HUES6 (cell line): ENCODE measurements around the gene KCND2.

ENCODE experiments used
- H3K27ac ChIP-seq: 2 replicates; pipeline ENCODE4 v1.7.0; 2013; ENCODE audit warnings: low read depth, mild to moderate bottlenecking, low read length, inconsistent platforms
- H3K27me3 ChIP-seq: 2 replicates; pipeline ENCODE4 v1.6.1; 2013; ENCODE audit warnings: low read length; ENCODE audit not compliant: control insufficient read depth, insufficient read depth
- H3K36me3 ChIP-seq: 2 replicates; pipeline ENCODE4 v1.6.1; 2013; ENCODE audit warnings: low read length; ENCODE audit not compliant: control insufficient read depth, insufficient read depth
- H3K4me1 ChIP-seq: 2 replicates; pipeline ENCODE4 v1.6.1; 2013; ENCODE audit warnings: low read length; ENCODE audit not compliant: control insufficient read depth, insufficient read depth
- H3K4me3 ChIP-seq: 2 replicates; pipeline ENCODE4 v1.5.1; 2013; ENCODE audit warnings: low read depth, low read length
- H3K9ac ChIP-seq: one replicate; pipeline ENCODE4 v1.6.1; 2013; ENCODE audit warnings: mild to moderate bottlenecking, low read length
- H3K9me3 ChIP-seq: 2 replicates; pipeline ENCODE4 v1.6.1; 2013; ENCODE audit warnings: low read depth, low read length; ENCODE audit not compliant: control insufficient read depth, insufficient read depth

Gene KCND2

DNA sequence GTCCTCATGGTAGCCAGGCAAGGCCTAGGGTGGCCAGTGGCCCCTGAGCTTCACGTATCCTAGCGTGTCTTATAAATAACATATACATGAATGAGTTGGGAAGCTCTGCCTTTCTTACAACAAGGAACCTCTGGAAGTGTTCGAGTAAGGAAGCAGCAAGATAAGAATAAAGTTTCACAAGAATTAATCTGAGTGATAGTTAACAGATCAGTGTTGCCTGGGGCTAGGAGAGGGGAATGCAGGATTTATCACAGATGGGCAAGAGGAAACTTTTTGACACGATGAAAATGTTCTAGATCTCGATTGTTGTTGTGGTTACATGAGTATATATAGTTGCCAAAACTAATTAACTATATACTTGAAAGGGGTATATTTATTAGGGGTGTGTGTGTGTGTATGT is 510.7 kb downstream of the KCND2 start:
- H3K9ac ChIP-seq = no peak overlapping the region
- no peak overlapping the region; the same call in 1 of the 2 replicates for H3K27ac ChIP-seq
- no peaks in the 10 kb centered on the region for H3K27me3 ChIP-seq
- H3K9me3 ChIP-seq = no peaks in the 10 kb centered on the region
- no peaks in the 10 kb centered on the region; the same call in 1 of the 2 replicates for H3K36me3 ChIP-seq
- H3K4me1 ChIP-seq = peaks cover 25% of the 10 kb centered on the region
- H3K4me3 ChIP-seq = no peak overlapping the region

DNA sequence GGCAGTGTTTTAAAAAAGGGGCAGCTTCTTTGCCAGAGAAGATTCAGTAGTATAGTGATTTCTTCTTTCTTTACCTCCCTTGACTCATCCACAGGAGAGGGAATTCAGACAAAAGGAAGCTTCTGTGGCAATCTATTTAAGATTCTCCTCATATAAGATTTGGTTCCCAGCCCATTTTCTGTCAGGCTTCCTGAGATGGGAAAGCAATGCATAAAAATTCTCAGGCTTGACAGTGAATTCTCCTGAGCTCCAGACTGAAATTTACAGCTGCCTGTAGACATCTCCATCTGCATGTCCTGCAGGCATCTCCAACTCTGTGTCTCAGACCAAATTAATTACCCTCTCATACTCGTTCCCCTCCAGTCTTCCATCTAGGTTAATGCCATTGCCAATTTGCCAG is 512.1 kb downstream of the KCND2 start:
- no peak overlapping the region for H3K27ac ChIP-seq

DNA sequence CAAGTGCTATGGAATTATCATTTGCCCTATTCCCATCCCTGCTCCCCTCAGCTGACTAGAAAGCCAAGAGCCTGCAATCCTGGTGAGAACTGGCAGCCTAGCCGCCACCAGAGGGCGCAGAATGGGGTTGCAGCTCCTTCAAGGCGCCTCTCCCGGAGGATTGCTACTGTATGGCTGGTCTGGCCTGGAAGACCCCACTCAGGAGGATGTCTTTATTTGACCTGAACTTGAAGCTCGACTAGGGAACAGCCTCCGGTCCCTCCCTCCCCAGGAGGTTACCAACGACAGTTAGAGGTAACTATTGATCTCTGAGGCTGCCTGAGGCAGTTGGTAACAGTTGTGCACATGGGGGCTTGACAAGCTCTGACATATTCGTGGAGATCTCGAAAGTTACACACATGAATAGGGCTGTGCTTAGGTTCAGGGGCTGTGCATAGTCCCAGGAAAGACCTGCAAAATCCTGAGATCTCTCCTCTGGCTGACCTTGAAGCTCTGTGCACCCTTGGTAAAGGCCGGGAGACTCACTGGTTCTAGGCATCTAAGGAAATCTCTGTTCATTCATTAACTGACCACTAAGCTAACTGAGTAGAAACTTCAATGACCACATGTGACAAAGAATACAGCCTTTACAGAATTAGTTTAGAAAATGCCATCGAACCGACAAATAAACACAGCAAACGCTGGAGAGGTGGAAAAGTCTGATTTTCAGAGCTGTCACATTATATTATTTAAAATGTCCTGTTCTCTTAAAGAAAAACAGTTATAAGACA is 519.3 kb downstream of the KCND2 start:
- H3K27ac ChIP-seq = no peak overlapping the region
- no peaks in the 10 kb centered on the region for H3K9me3 ChIP-seq
- H3K4me1 ChIP-seq = peaks cover 4% of the 10 kb centered on the region; the same call in 1 of the 2 replicates
- no peak overlapping the region for H3K4me3 ChIP-seq
- no peaks in the 10 kb centered on the region; the same call in 1 of the 2 replicates for H3K36me3 ChIP-seq
- no peak overlapping the region for H3K9ac ChIP-seq
- H3K27me3 ChIP-seq = no peaks in the 10 kb centered on the region

More for the DNA sequence above, 512.1 kb downstream of the KCND2 start:
- H3K9me3 ChIP-seq = no peaks in the 10 kb centered on the region
- H3K4me1 ChIP-seq = peaks cover 25% of the 10 kb centered on the region
- H3K9ac ChIP-seq = no peak overlapping the region
- no peak overlapping the region for H3K4me3 ChIP-seq
- H3K36me3 ChIP-seq = no peaks in the 10 kb centered on the region; the same call in 1 of the 2 replicates
- H3K27me3 ChIP-seq = no peaks in the 10 kb centered on the region

DNA sequence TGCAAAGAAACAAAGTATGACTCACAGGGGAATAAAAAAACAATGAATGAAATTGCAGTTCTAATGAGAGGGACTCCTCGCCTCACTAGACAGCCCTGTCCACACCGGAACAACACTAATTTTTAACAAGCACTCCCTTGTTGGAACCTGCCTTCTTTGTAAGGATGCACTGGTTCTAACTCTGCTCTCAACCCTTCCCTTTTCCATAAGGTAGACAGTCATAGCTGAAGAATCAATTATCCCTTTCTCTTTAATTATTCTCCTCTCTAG is 519.8 kb downstream of the KCND2 start:
- Histone ChIP-seq H3K9me3 (no peaks in the 10 kb centered on the region), H3K27ac (no peak overlapping the region), H3K27me3 (no peaks in the 10 kb centered on the region), H3K9ac (no peak overlapping the region), H3K4me1 (peaks cover 4% of the 10 kb centered on the region; the same call in 1 of the 2 replicates), H3K36me3 (no peaks in the 10 kb centered on the region; the same call in 1 of the 2 replicates), H3K4me3 (no peak overlapping the region)

DNA sequence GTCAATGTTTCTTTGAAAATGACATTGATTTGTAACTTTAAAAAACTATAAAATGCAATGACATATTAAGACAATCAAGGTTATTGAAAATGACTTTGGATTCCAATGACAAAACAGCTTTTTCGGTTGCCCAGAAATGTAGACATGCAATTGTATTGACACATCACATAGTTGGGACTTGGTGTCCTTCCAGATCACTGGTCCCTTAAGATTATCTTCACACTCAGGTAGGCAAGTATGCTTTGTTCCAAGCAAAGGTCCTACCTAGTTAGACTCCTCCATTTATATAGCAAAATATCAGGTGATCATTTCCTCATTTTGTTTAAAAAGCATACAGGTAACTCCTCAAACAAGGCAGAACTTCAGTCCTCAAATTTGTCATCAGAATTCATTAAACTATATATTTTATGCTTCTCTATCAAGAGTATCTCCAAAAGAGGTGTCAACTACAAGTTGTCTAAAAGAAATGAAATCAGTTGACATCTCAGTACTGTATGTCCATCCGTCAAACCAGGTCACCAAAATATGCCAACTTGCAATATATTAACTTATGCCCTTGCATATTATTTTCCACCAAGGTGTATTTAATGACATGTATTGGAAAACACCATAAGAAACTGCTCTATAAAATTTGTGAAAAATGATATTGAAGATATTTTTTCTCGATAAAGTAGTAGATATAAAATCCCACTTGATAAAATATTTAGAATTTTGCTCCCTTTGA is 520.4 kb downstream of the KCND2 start:
- H3K9me3 ChIP-seq = no peaks in the 10 kb centered on the region
- no peak overlapping the region for H3K27ac ChIP-seq
- no peaks in the 10 kb centered on the region for H3K27me3 ChIP-seq
- H3K36me3 ChIP-seq = no peaks in the 10 kb centered on the region
- H3K4me3 ChIP-seq = no peak overlapping the region
- H3K4me1 ChIP-seq = peaks cover 4% of the 10 kb centered on the region; the same call in 1 of the 2 replicates
- H3K9ac ChIP-seq = no peak overlapping the region

DNA sequence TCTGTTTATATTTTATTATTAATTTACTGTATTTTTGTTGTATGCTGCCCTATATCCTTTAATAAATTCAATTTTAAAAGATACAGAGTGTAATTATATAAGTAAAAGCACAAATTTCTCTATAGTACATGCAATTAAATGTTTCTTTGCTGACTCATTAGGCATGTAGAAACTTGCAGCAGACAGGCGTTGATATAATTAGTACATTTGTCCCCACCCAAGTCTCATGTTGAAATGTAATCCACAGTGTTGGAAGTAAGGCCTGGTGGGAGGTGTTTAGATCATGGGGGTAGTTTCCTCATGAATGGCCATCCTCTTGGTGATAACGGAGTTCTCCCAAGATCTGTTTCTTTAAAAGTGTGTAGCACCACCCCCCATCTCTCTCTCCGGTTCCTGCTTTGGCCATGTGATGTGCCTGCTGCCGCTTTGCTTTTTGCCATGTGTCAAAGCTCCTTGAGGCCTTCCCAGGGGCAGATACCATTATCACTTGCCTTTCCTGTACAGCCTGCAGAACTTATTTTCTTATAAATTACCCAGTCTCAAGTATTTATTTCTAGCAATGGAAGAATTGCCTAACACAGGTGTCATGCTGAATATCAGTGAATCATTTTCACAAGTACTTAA is 521.2 kb downstream of the KCND2 start:
- no peak overlapping the region for H3K27ac ChIP-seq

DNA sequence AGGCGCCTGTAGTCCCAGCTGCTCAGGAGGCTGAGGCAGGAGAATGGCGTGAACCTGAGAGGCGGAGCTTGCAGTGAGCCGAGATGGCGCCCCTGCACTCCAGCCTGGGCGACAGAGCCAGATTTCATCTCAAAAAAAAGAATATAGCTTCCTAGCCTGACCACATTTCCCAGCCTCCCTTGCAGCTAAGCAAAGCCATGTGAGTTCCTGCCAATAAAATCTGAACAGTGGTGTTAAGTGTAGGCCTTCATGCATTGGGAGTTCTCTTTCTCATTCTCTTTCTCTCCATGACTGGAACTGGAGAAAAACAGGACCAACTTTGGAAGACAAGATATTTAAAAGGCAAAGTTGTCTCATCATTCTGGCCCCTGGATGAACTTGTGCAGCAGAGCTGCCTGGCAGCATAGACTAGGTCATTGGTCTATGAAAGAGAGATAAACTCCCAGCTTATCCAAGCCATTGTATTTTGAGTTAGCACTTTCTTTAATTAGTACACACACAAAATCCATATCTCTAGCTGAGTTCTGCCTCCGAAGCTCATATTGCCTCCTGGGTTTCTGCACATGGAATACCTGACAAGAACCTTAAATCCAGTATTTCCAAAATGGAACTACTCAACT is 524.2 kb downstream of the KCND2 start:
- no peaks in the 10 kb centered on the region for H3K27me3 ChIP-seq
- no peaks in the 10 kb centered on the region for H3K36me3 ChIP-seq
- no peak overlapping the region for H3K27ac ChIP-seq
- no peak overlapping the region for H3K9ac ChIP-seq
- peaks cover 3% of the 10 kb centered on the region; the same call in 1 of the 2 replicates for H3K4me1 ChIP-seq
- no peaks in the 10 kb centered on the region for H3K9me3 ChIP-seq
- H3K4me3 ChIP-seq = no peak overlapping the region

More for the DNA sequence above, 521.2 kb downstream of the KCND2 start:
- no peak overlapping the region for H3K9ac ChIP-seq
- no peaks in the 10 kb centered on the region for H3K27me3 ChIP-seq
- H3K36me3 ChIP-seq = no peaks in the 10 kb centered on the region
- H3K4me3 ChIP-seq = no peak overlapping the region
- peaks cover 4% of the 10 kb centered on the region; the same call in 1 of the 2 replicates for H3K4me1 ChIP-seq
- no peaks in the 10 kb centered on the region for H3K9me3 ChIP-seq

DNA sequence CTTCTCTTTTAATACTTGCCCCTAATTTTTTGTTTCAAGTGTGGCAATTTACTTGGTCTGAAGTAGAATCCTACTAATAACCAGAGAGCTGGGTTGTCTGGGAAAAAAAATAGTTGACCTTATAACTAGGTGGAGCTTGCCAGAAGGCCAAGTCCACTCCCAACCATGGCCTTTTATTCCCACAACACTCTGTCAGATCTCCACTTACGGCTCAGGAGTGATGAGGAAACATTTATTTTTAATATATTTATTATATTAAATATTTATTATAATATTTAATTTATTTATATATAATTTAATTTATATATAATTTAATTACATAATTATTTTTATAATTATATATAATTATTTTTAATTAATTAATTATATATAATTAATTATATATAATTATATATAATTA is 526.2 kb downstream of the KCND2 start:
- Histone ChIP-seq H3K4me1 (no peaks in the 10 kb centered on the region), H3K36me3 (no peaks in the 10 kb centered on the region), H3K9me3 (no peaks in the 10 kb centered on the region), H3K4me3 (no peak overlapping the region), H3K27me3 (no peaks in the 10 kb centered on the region), H3K27ac (no peak overlapping the region), H3K9ac (no peak overlapping the region)
